ENCODE measurements around the gene INCA1.

Gene INCA1

GRCh38 chr17:4948931-4949320 lies 48.4 kb downstream of the INCA1 start:
- peak; percentile 63 to 74 for DNase-seq (ENCODE audit: low read depth in 2 of 2)

GRCh38 chr17:4948166-4948930 lies 49.0 kb downstream of the INCA1 start, which contains the start of gene PFN1:
Gene PFN1, minus strand, starts transcription at chr17:4948530. Its CDS starts 136 bp downstream, at chr17:4948394.
- DNase-seq (ENCODE audit: low read depth in 2 of 2) = peak; percentile 85 to 90

GRCh38 chr17:4947411-4948165 lies 49.7 kb downstream of the INCA1 start:
- peak in 1 of 2 donors; percentile 58 for DNase-seq (ENCODE audit: low read depth in 2 of 2)

GRCh38 chr17:4947010-4947410 lies 50.3 kb downstream of the INCA1 start:
- no peak for DNase-seq (ENCODE audit: low read depth in 2 of 2)

- DNase-seq (ENCODE audit: low read depth in 2 of 2) = no peak
Measured at GRCh38 chr17:4946312-4946976, 50.9 kb downstream of the INCA1 start.

GRCh38 chr17:4945944-4946280 lies 51.4 kb downstream of the INCA1 start:
- no peak for DNase-seq (ENCODE audit: low read depth in 2 of 2)

- DNase-seq (ENCODE audit: low read depth in 2 of 2) = peak; percentile 78 to 86
Measured at GRCh38 chr17:4945176-4945943, 52.0 kb downstream of the INCA1 start.

GRCh38 chr17:4944554-4945175 lies 52.7 kb downstream of the INCA1 start:
- DNase-seq (ENCODE audit: low read depth in 2 of 2) = no peak

GRCh38 chr17:4944163-4944553 lies 53.2 kb downstream of the INCA1 start:
- DNase-seq (ENCODE audit: low read depth in 2 of 2) = peak in 1 of 2 donors; percentile 47

GRCh38 chr17:4942760-4943508 lies 54.4 kb downstream of the INCA1 start:
- no peak for DNase-seq (ENCODE audit: low read depth in 2 of 2)

GRCh38 chr17:4941319-4941610 lies 56.1 kb downstream of the INCA1 start:
- DNase-seq (ENCODE audit: low read depth in 2 of 2) = no peak

- DNase-seq (ENCODE audit: low read depth in 2 of 2) = no peak
Measured at GRCh38 chr17:4940555-4941318, 56.6 kb downstream of the INCA1 start.

- DNase-seq (ENCODE audit: low read depth in 2 of 2) = peak; percentile 94 to 97
Measured at GRCh38 chr17:4939796-4940554, 57.3 kb downstream of the INCA1 start, which contains the start of the genes RNF167 and SLC25A11. Gene RNF167, plus strand, starts transcription at chr17:4940268. Its CDS starts 642 bp downstream, at chr17:4940910. Gene SLC25A11, minus strand, starts transcription at chr17:4940046. Its CDS starts 136 bp downstream, at chr17:4939910.

GRCh38 chr17:4939546-4939795 lies 57.9 kb downstream of the INCA1 start:
- no peak for DNase-seq (ENCODE audit: low read depth in 2 of 2)

GRCh38 chr17:4938688-4939545 lies 58.4 kb downstream of the INCA1 start:
- DNase-seq (ENCODE audit: low read depth in 2 of 2) = no peak

All from stimulated activated CD4-positive, alpha-beta T cell treated with anti-CD3 and anti-CD28 coated beads, Interleukin-15, amount 100 ng/mL, for 48 hours (primary cell).